Colonic mucosa (tissue), 4 donors: ENCODE measurements around the gene CTNND2. TPM values are rescaled to one million over a fixed set of nuclear protein-coding genes. Genes with fewer than 3 reads are reported as not detected.
"Not testable (repeated sequence)": the region's sequence is repeated elsewhere in the genome, so short reads cannot be mapped to it uniquely, and the experiment has no call there.

ENCODE experiments used
- DNase-seq: peaks from one replicate; pipeline ENCODE4 v3.0.0-alpha.2; 2020
- H3K27ac ChIP-seq: fragments of 200-600 bp; one replicate; pipeline ENCODE4 v1.8.0; 2021
- H3K27me3 ChIP-seq: fragments of 200-600 bp; one replicate; pipeline ENCODE4 v1.8.0; 2021
- H3K36me3 ChIP-seq: fragments of 200-600 bp; one replicate; pipeline ENCODE4 v1.8.0; 2021
- H3K4me1 ChIP-seq: fragments of 200-600 bp; one replicate; pipeline ENCODE4 v1.8.0; 2021; ENCODE audit warnings: mild to moderate bottlenecking
- H3K4me3 ChIP-seq: fragments of 200-600 bp; one replicate; pipeline ENCODE4 v1.8.0; 2021
- H3K9ac ChIP-seq, 2 donors: one replicate each; pipeline ENCODE4 v1.7.0; 2013; ENCODE audit warnings: control low read depth in 2 of 2, low read depth in 2 of 2, low read length in 2 of 2
- H3K9me3 ChIP-seq: fragments of 200-600 bp; one replicate; pipeline ENCODE4 v1.8.0; 2021
- CTCF ChIP-seq: fragments of 200-600 bp; IDR thresholded peaks from one replicate; pipeline ENCODE4 v1.8.0; 2022; ENCODE audit warnings: antibody characterized with exemption, mild to moderate bottlenecking
- intact Hi-C: fragments of 100-400 bp; cut with DNase I; formaldehyde crosslinking; loops from one replicate; pipeline ENCODE4 v1.14.1; 2022
- total RNA-seq, 2 donors: library from RNA; stranded (reverse); fragmentation: NEBNext Ultra II Directional in 1 of 2; extraction: Animal tissue kit (Norgen Biotek cat#: 25700) in 1 of 2; gene quantifications; one replicate each; pipeline ENCODE4 v1.2.1, GENCODE V29; 2021
- donor health status: healthy.
- donor health status: DM: no; HTN: no; CAD: no.
- donor health status: DM: no; HTN: no; CAD: no.

CTNND2 gene
- total RNA-seq, 2 donors from 2014 or later = 1.1 TPM

- H3K27ac ChIP-seq = no peak overlapping the region
- H3K36me3 ChIP-seq = no peaks in the 10 kb centered on the region
- no peak for DNase-seq
- no peak overlapping the region for H3K4me3 ChIP-seq
- H3K9me3 ChIP-seq = no peaks in the 10 kb centered on the region
- intact Hi-C loops = no loop called here
- H3K4me1 ChIP-seq = no peaks in the 10 kb centered on the region
- no peak for TF ChIP-seq CTCF
- H3K27me3 ChIP-seq = no peaks in the 10 kb centered on the region
- H3K9ac ChIP-seq = no peak overlapping the region
These were observed 896.9 kb downstream of the CTNND2 start for GRCh38 chr5:11007269-11007870.

GRCh38 chr5:11004523-11004922 lies 899.7 kb downstream of the CTNND2 start:
- H3K36me3 ChIP-seq, H3K27me3 ChIP-seq, H3K4me1 ChIP-seq, H3K9me3 ChIP-seq, H3K9ac ChIP-seq, H3K4me3 ChIP-seq, H3K27ac ChIP-seq, DNase-seq, intact Hi-C loops: not testable (repeated sequence)

GRCh38 chr5:11000515-11001353 lies 903.5 kb downstream of the CTNND2 start:
- no peaks in the 10 kb centered on the region for H3K4me1 ChIP-seq
- DNase-seq = no peak
- no peak overlapping the region for H3K4me3 ChIP-seq
- H3K27ac ChIP-seq = no peak overlapping the region
- no peak overlapping the region for H3K9ac ChIP-seq
- H3K9me3 ChIP-seq = no peaks in the 10 kb centered on the region
- intact Hi-C loops = no loop called here
- TF ChIP-seq CTCF = no peak
- H3K36me3 ChIP-seq = no peaks in the 10 kb centered on the region
- H3K27me3 ChIP-seq = no peaks in the 10 kb centered on the region

GRCh38 chr5:10999714-11000113 lies 904.5 kb downstream of the CTNND2 start:
- H3K9me3 ChIP-seq = no peaks in the 10 kb centered on the region
- no peaks in the 10 kb centered on the region for H3K36me3 ChIP-seq
- H3K4me1 ChIP-seq = no peaks in the 10 kb centered on the region
- H3K9ac ChIP-seq = no peak overlapping the region
- H3K4me3 ChIP-seq = no peak overlapping the region
- no peak overlapping the region for H3K27ac ChIP-seq
- DNase-seq = no peak
- no peaks in the 10 kb centered on the region for H3K27me3 ChIP-seq
- no peak for TF ChIP-seq CTCF
- intact Hi-C loops = no loop called here

GRCh38 chr5:10995891-10996290 lies 908.4 kb downstream of the CTNND2 start:
- Histone ChIP-seq H3K9ac (no peak overlapping the region), H3K27me3 (no peaks in the 10 kb centered on the region), H3K27ac (no peak overlapping the region), H3K36me3 (no peaks in the 10 kb centered on the region), H3K4me3 (no peak overlapping the region), H3K4me1 (no peaks in the 10 kb centered on the region), H3K9me3 (no peaks in the 10 kb centered on the region)
- DNase-seq = no peak
- no peak for TF ChIP-seq CTCF
- intact Hi-C loops = no loop called here
